ENCODE measurements around the gene OPHN1. TPM values are rescaled to one million over a fixed set of nuclear protein-coding genes. Genes with fewer than 3 reads are reported as not detected.

The OPHN1 gene
- total and polyA plus RNA-seq, 2 experiments from 2014 or later: 2.2 to 3.8 TPM

- Histone ChIP-seq H4K20me1 (replicated peaks; ENCODE audit: insufficient read depth) (no peaks in the 10 kb centered on the region), H3K79me2 (replicated peaks; ENCODE audit: insufficient read depth) (no peaks in the 10 kb centered on the region), H3K4me2 (no peak overlapping the region), H2AFZ (no peak overlapping the region), H3F3A (replicated peaks; ENCODE audit: low read depth) (no peaks in the 10 kb centered on the region), H3K36me3 (ENCODE audit: insufficient read depth) (no peaks in the 10 kb centered on the region), H3K27me3 (ENCODE audit: insufficient read depth) (no peaks in the 10 kb centered on the region), H3K4me3 (no peak overlapping the region), H3K4me1 (ENCODE audit: insufficient read depth) (no peaks in the 10 kb centered on the region), H3K9me2 (ENCODE audit: insufficient read depth) (no peaks in the 10 kb centered on the region), H3K27ac (ENCODE audit: low read depth) (no peak overlapping the region)
- Mint-ChIP-seq H3K4me1 (no peaks in the 10 kb centered on the region), H3K36me3 (ENCODE audit: low read depth) (no peaks in the 10 kb centered on the region), H3K9me3 (no peaks in the 10 kb centered on the region), H3K27ac (no peak overlapping the region), H3K27me3 (ENCODE audit: insufficient read depth, low read depth, poor library complexity) (no peaks in the 10 kb centered on the region), H3K4me3 (no peak overlapping the region)
- ATAC-seq (no peak), DNase-seq (ENCODE audit: low spot score) (no peak)
- no peak for TF ChIP-seq ZNF114 (CRISPR knock-in tag; IDR thresholded peaks at IDR 0.05)
- TF ChIP-seq NANOG (IDR thresholded peaks at IDR 0.05; ENCODE audit: borderline replicate concordance): no peak
- no peak for TF ChIP-seq CTCF (conservative IDR thresholded peaks at IDR 0.05; ENCODE audit: low read depth in 2 of 2)
- no peak for TF ChIP-seq ETS1 (IDR thresholded peaks at IDR 0.05)
- no peak for TF ChIP-seq CREB1 (CRISPR knock-in tag; IDR thresholded peaks at IDR 0.05; ENCODE audit: low read depth)
- no peak for TF ChIP-seq ZNF462 (CRISPR knock-in tag; IDR thresholded peaks at IDR 0.05)
- no peak for TF ChIP-seq REST (IDR thresholded peaks at IDR 0.05; ENCODE audit: unreplicated experiment)
- TF ChIP-seq EZH2phosphoT487 (IDR thresholded peaks at IDR 0.05; ENCODE audit: unreplicated experiment): no peak
- no peak for TF ChIP-seq POLR2AphosphoS5 (IDR thresholded peaks at IDR 0.05; ENCODE audit: low read depth)
- no peak for TF ChIP-seq ZNF331 (CRISPR knock-in tag; IDR thresholded peaks at IDR 0.05; ENCODE audit: low read depth)
- TF ChIP-seq EZH2 (IDR thresholded peaks at IDR 0.05; ENCODE audit: low read depth, unreplicated experiment): no peak
- TF ChIP-seq JUNB (IDR thresholded peaks at IDR 0.05; ENCODE audit: unreplicated experiment): no peak
- no peak for TF ChIP-seq STAT1 (IDR thresholded peaks at IDR 0.05; ENCODE audit: unreplicated experiment)
These were observed 7.6 kb upstream of the OPHN1 start for GRCh38 chrX:68440940-68441339.
